ENCODE measurements around the gene FMC1.

GRCh38 chr7:139360948-139361307, 19.8 kb downstream of the FMC1 start:
- TF ChIP-seq CTCF (conservative IDR thresholded peaks at IDR 0.05; ENCODE audit: low read length) = no peak
- no peak for TF ChIP-seq EZH2phosphoT487 (IDR thresholded peaks at IDR 0.05; ENCODE audit: borderline replicate concordance)
